NB4 (cell line): ENCODE results near the gene CDH16.

Experiments
- MYC ChIP-seq: IDR thresholded peaks from 2 replicates; pipeline ENCODE4 v1.6.1; 2011; ENCODE audit warnings: low read depth, low read length
- POLR2A ChIP-seq: IDR thresholded peaks from 2 replicates; pipeline ENCODE4 v1.6.1; 2011; ENCODE audit warnings: mild to moderate bottlenecking; ENCODE audit not compliant: insufficient read length; ENCODE audit errors: extremely low read depth
- TF ChIP-seq, protein P1 (sequence below): IDR thresholded peaks from one replicate; pipeline ENCODE4 v1.5.1; 2012; ENCODE audit warnings: low read depth, low read length
- TF ChIP-seq, protein P2 (sequence below): IDR thresholded peaks from 2 replicates; pipeline ENCODE4 v1.6.1; 2011; ENCODE audit warnings: low read depth, low read length

- no peak for TF ChIP-seq POLR2A
- TF ChIP-seq, protein P1, sequence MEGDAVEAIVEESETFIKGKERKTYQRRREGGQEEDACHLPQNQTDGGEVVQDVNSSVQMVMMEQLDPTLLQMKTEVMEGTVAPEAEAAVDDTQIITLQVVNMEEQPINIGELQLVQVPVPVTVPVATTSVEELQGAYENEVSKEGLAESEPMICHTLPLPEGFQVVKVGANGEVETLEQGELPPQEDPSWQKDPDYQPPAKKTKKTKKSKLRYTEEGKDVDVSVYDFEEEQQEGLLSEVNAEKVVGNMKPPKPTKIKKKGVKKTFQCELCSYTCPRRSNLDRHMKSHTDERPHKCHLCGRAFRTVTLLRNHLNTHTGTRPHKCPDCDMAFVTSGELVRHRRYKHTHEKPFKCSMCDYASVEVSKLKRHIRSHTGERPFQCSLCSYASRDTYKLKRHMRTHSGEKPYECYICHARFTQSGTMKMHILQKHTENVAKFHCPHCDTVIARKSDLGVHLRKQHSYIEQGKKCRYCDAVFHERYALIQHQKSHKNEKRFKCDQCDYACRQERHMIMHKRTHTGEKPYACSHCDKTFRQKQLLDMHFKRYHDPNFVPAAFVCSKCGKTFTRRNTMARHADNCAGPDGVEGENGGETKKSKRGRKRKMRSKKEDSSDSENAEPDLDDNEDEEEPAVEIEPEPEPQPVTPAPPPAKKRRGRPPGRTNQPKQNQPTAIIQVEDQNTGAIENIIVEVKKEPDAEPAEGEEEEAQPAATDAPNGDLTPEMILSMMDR: no peak
- TF ChIP-seq, protein P2, sequence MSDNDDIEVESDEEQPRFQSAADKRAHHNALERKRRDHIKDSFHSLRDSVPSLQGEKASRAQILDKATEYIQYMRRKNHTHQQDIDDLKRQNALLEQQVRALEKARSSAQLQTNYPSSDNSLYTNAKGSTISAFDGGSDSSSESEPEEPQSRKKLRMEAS: no peak
- TF ChIP-seq MYC: no peak
Measured at GRCh38 chr16:66905633-66906539, 12.8 kb downstream of the CDH16 start.
